AG09309 (cell line): Measurements from ENCODE around the gene ITPRID1.

ENCODE experiments used
- DNase-seq: peaks from one replicate; pipeline ENCODE4 v3.0.0-alpha.2; 2010; ENCODE audit warnings: low read depth
- H3K4me3 ChIP-seq: 2 replicates; pipeline ENCODE4 v1.5.1; 2011; ENCODE audit warnings: mild to moderate bottlenecking, low read depth, low read length, moderate library complexity; ENCODE audit not compliant: control insufficient read depth
- CTCF ChIP-seq: IDR thresholded peaks from 2 replicates; pipeline ENCODE4 v1.5.1; 2011; ENCODE audit warnings: mild to moderate bottlenecking, low read depth, low read length, inconsistent platforms; ENCODE audit not compliant: insufficient read depth, control insufficient read depth; ENCODE audit errors: missing control alignments

Gene ITPRID1

GRCh38 chr7:31602041-31602625, 88.2 kb downstream of the ITPRID1 start:
- no peak overlapping the region for H3K4me3 ChIP-seq
- DNase-seq, result no peak
- TF ChIP-seq CTCF, result no peak

GRCh38 chr7:31603046-31603445, 89.2 kb downstream of the ITPRID1 start:
- no peak overlapping the region for H3K4me3 ChIP-seq
- DNase-seq, result no peak
- no peak for TF ChIP-seq CTCF

GRCh38 chr7:31613604-31614003, 99.7 kb downstream of the ITPRID1 start:
- DNase-seq, result no peak
- no peak overlapping the region for H3K4me3 ChIP-seq
- no peak for TF ChIP-seq CTCF

- no peak for TF ChIP-seq CTCF
- no peak for DNase-seq
- H3K4me3 ChIP-seq, result no peak overlapping the region
Observed at GRCh38 chr7:31633467-31633866, 119.6 kb downstream of the ITPRID1 start.

- no peak for DNase-seq
- H3K4me3 ChIP-seq, result no peak overlapping the region
- TF ChIP-seq CTCF, result peak; percentile 33
Observed at GRCh38 chr7:31633894-31634494, 120.1 kb downstream of the ITPRID1 start.

- TF ChIP-seq CTCF, result no peak
- no peak for DNase-seq
- H3K4me3 ChIP-seq, result no peak overlapping the region
Observed at GRCh38 chr7:31640381-31640780, 126.5 kb downstream of the ITPRID1 start.

GRCh38 chr7:31642681-31643115, 128.8 kb downstream of the ITPRID1 start:
- TF ChIP-seq CTCF, result no peak
- H3K4me3 ChIP-seq, result no peak overlapping the region
- no peak for DNase-seq
